ENCODE measurements around the gene METTL8.

DNA sequence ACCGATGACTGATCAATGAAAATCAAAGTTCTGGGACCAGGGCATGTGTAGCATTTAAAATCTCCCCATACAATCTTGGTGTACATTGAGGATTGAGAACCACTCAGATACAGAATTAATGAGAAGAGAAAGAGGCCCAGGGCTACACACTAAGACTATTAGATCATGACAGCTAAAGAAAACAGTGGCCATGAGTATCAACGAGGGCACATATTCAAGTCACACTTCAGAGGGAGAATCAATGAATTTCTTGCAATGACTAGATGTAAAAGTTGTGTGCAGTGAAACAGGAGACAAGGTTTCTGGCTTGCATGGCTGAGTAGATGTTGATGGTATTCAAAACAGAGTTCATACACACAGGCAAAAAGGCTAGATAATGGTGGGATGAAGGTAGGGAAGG lies 29.1 kb downstream of the METTL8 start:
- no peak for TF ChIP-seq POLR2A (IDR thresholded peaks at IDR 0.05; ENCODE audit: low read depth)
- TF ChIP-seq, protein P1, sequence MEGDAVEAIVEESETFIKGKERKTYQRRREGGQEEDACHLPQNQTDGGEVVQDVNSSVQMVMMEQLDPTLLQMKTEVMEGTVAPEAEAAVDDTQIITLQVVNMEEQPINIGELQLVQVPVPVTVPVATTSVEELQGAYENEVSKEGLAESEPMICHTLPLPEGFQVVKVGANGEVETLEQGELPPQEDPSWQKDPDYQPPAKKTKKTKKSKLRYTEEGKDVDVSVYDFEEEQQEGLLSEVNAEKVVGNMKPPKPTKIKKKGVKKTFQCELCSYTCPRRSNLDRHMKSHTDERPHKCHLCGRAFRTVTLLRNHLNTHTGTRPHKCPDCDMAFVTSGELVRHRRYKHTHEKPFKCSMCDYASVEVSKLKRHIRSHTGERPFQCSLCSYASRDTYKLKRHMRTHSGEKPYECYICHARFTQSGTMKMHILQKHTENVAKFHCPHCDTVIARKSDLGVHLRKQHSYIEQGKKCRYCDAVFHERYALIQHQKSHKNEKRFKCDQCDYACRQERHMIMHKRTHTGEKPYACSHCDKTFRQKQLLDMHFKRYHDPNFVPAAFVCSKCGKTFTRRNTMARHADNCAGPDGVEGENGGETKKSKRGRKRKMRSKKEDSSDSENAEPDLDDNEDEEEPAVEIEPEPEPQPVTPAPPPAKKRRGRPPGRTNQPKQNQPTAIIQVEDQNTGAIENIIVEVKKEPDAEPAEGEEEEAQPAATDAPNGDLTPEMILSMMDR (IDR thresholded peaks at IDR 0.05), result no peak
- no peak for TF ChIP-seq EP300 (IDR thresholded peaks at IDR 0.05)

Measured in esophagus muscularis mucosa (tissue), 4 donors.